ENCODE data around the gene PARN. TPM values are rescaled to one million over a fixed set of nuclear protein-coding genes. Genes with fewer than 3 reads are reported as not detected.
"Not testable (repeated sequence)": the region's sequence is repeated elsewhere in the genome, so short reads cannot be mapped to it uniquely, and the experiment has no call there.

Gene PARN
- total and polyA plus RNA-seq, 2 experiments from 2014 or later, result 35.0 to 35.4 TPM

GRCh38 chr16:14549789-14550153 is 80.3 kb downstream of the PARN start:
- no peak for DNase-seq
- Histone ChIP-seq H3K9me2 (ENCODE audit: insufficient read depth) (no peaks in the 10 kb centered on the region), H3F3A (ENCODE audit: insufficient read depth) (no peaks in the 10 kb centered on the region), H3K9ac (no peak overlapping the region), H3K27me3 (replicated peaks; ENCODE audit: insufficient read depth) (no peaks in the 10 kb centered on the region), H3K4me1 (ENCODE audit: insufficient read depth) (no peaks in the 10 kb centered on the region), H3K79me2 (ENCODE audit: insufficient read depth) (no peaks in the 10 kb centered on the region), H3K9me3 (ENCODE audit: low read depth) (no peaks in the 10 kb centered on the region), H3K36me3 (ENCODE audit: low read depth) (peaks cover 9% of the 10 kb centered on the region; the same call in 1 of the 2 replicates), H4K20me1 (ENCODE audit: insufficient read depth) (no peaks in the 10 kb centered on the region), H2AFZ (no peak overlapping the region), H3K27ac (no peak overlapping the region), H3K4me3 (no peak overlapping the region), H3K4me2 (ENCODE audit: unreplicated experiment) (no peak overlapping the region)
- 94 to 96% methylated on average over 5 of the region's 5 CpGs for WGBS, 2 experiments (ENCODE audit: low coverage in 1 of 2, low lambda C conversion rate in 2 of 2, missing lambda C conversion rate in 2 of 2)
- TF ChIP-seq EZH2 (IDR thresholded peaks at IDR 0.05; ENCODE audit: insufficient read depth, poor library complexity, severe bottlenecking), result no peak
- TF ChIP-seq EZH2phosphoT487 (IDR thresholded peaks at IDR 0.05; ENCODE audit: insufficient read depth, low read depth), result no peak
- in situ Hi-C loops (cut with MboI), result loop anchor here (25.0 kb wide), 1 partner anchor 612 kb away; no protein-coding TSS in a partner anchor

- in situ Hi-C loops (cut with MboI), result loop anchor here (25.0 kb wide), 1 partner anchor 612 kb away; no protein-coding TSS in a partner anchor
- DNase-seq, result no peak
- WGBS, 2 experiments (ENCODE audit: low coverage in 1 of 2, low lambda C conversion rate in 2 of 2, missing lambda C conversion rate in 2 of 2), result 89 to 99% methylated on average over 3 of the region's 3 CpGs
These were observed 80.9 kb downstream of the PARN start for GRCh38 chr16:14548933-14549788.

GRCh38 chr16:14545346-14545884 is 84.6 kb downstream of the PARN start:
- no peaks in the 10 kb centered on the region for H3K9me3 ChIP-seq (ENCODE audit: low read depth)
- no peaks in the 10 kb centered on the region for H3K27me3 ChIP-seq (replicated peaks; ENCODE audit: insufficient read depth)
- DNase-seq, result no peak
- H3K27ac ChIP-seq, result no peak overlapping the region
- TF ChIP-seq EZH2 (IDR thresholded peaks at IDR 0.05; ENCODE audit: insufficient read depth, poor library complexity, severe bottlenecking) (no peak), EZH2phosphoT487 (IDR thresholded peaks at IDR 0.05; ENCODE audit: insufficient read depth, low read depth) (no peak)
- H3K36me3 ChIP-seq (ENCODE audit: low read depth), result 0 out of 2 replicates have a peak, but pooled peaks cover 5% of the 10 kb centered on the region
- no peaks in the 10 kb centered on the region for H3K4me1 ChIP-seq (ENCODE audit: insufficient read depth)
- H3K4me3 ChIP-seq, result no peak overlapping the region
- H3F3A ChIP-seq (ENCODE audit: insufficient read depth), result no peaks in the 10 kb centered on the region
- no peaks in the 10 kb centered on the region; the same call in 1 of the 2 replicates for H3K79me2 ChIP-seq (ENCODE audit: insufficient read depth)
- H3K4me2 ChIP-seq (ENCODE audit: unreplicated experiment), result no peak overlapping the region
- in situ Hi-C loops (cut with MboI), result loop anchor here (25.0 kb wide), 1 partner anchor 608 kb away; no protein-coding TSS in a partner anchor
- H3K9ac ChIP-seq, result no peak overlapping the region
- no peak overlapping the region for H2AFZ ChIP-seq
- H3K9me2 ChIP-seq (ENCODE audit: insufficient read depth), result no peaks in the 10 kb centered on the region
- 94 to 98% methylated on average over 7 of the region's 7 CpGs for WGBS, 2 experiments (ENCODE audit: low coverage in 1 of 2, low lambda C conversion rate in 2 of 2, missing lambda C conversion rate in 2 of 2)
- H4K20me1 ChIP-seq (ENCODE audit: insufficient read depth), result no peaks in the 10 kb centered on the region

More at GRCh38 chr16:14548933-14549788, 80.9 kb downstream of the PARN start:
- Histone ChIP-seq H3K9me2 (ENCODE audit: insufficient read depth) (no peaks in the 10 kb centered on the region), H3K79me2 (ENCODE audit: insufficient read depth) (no peaks in the 10 kb centered on the region), H3K4me3 (no peak overlapping the region), H3K36me3 (ENCODE audit: low read depth) (peaks cover 9% of the 10 kb centered on the region; the same call in 1 of the 2 replicates), H3K4me1 (ENCODE audit: insufficient read depth) (no peaks in the 10 kb centered on the region), H3K27me3 (replicated peaks; ENCODE audit: insufficient read depth) (no peaks in the 10 kb centered on the region), H4K20me1 (ENCODE audit: insufficient read depth) (no peaks in the 10 kb centered on the region), H3F3A (ENCODE audit: insufficient read depth) (no peaks in the 10 kb centered on the region), H3K4me2 (ENCODE audit: unreplicated experiment) (no peak overlapping the region), H3K27ac (no peak overlapping the region), H2AFZ (no peak overlapping the region), H3K9me3 (ENCODE audit: low read depth) (no peaks in the 10 kb centered on the region), H3K9ac (no peak overlapping the region)
- no peak for TF ChIP-seq EZH2 (IDR thresholded peaks at IDR 0.05; ENCODE audit: insufficient read depth, poor library complexity, severe bottlenecking)
- no peak for TF ChIP-seq EZH2phosphoT487 (IDR thresholded peaks at IDR 0.05; ENCODE audit: insufficient read depth, low read depth)

GRCh38 chr16:14544846-14545245 is 85.2 kb downstream of the PARN start:
- not testable (repeated sequence) for H3K4me2 ChIP-seq (ENCODE audit: unreplicated experiment); H3K27me3 ChIP-seq (replicated peaks; ENCODE audit: insufficient read depth); H3K4me1 ChIP-seq (ENCODE audit: insufficient read depth); H3F3A ChIP-seq (ENCODE audit: insufficient read depth); H3K4me3 ChIP-seq; H3K9me3 ChIP-seq (ENCODE audit: low read depth); H2AFZ ChIP-seq; H3K27ac ChIP-seq; H3K36me3 ChIP-seq (ENCODE audit: low read depth); H4K20me1 ChIP-seq (ENCODE audit: insufficient read depth); H3K9me2 ChIP-seq (ENCODE audit: insufficient read depth); H3K9ac ChIP-seq; H3K79me2 ChIP-seq (ENCODE audit: insufficient read depth); DNase-seq
- in situ Hi-C loops (cut with MboI), result loop anchor here (25.0 kb wide), 1 partner anchor 608 kb away; no protein-coding TSS in a partner anchor
- WGBS, 2 experiments (ENCODE audit: low coverage in 1 of 2, low lambda C conversion rate in 2 of 2, missing lambda C conversion rate in 2 of 2), result 87 to 89% methylated on average over 4 of the region's 4 CpGs
